Stimulated activated CD8-positive, alpha-beta memory T cell treated with anti-CD3 and anti-CD28 coated beads, Interleukin-15, amount 100 ng/mL, for 4 hours (primary cell): ENCODE results near the gene BDKRB2.
"Not testable (repeated sequence)": the region's sequence is repeated elsewhere in the genome, so short reads cannot be mapped to it uniquely, and the experiment has no call there.

ENCODE experiments used
- DNase-seq, 2 donors: peaks; one replicate each; pipeline ENCODE4 v3.0.0-alpha.2; 2020; ENCODE audit warnings: low read depth in 2 of 2

The BDKRB2 gene

GRCh38 chr14:96224480-96225096 lies 19.9 kb downstream of the BDKRB2 start:
- no peak for DNase-seq

GRCh38 chr14:96225213-96225612 lies 20.6 kb downstream of the BDKRB2 start:
- DNase-seq = no peak

GRCh38 chr14:96225745-96226151 lies 21.1 kb downstream of the BDKRB2 start:
- no peak for DNase-seq

- no peak for DNase-seq
Measured at GRCh38 chr14:96227428-96227827, 22.8 kb downstream of the BDKRB2 start.

- no peak for DNase-seq
Measured at GRCh38 chr14:96229315-96229714, 24.7 kb downstream of the BDKRB2 start.

GRCh38 chr14:96231056-96231455 lies 26.4 kb downstream of the BDKRB2 start:
- no peak for DNase-seq

GRCh38 chr14:96231526-96232130 lies 27.0 kb downstream of the BDKRB2 start:
- no peak for DNase-seq

- DNase-seq = no peak
Measured at GRCh38 chr14:96232506-96232905, 27.9 kb downstream of the BDKRB2 start.

GRCh38 chr14:96233661-96234060 lies 29.0 kb downstream of the BDKRB2 start:
- DNase-seq = no peak

- DNase-seq = no peak
Measured at GRCh38 chr14:96235426-96235825, 30.8 kb downstream of the BDKRB2 start.

GRCh38 chr14:96237641-96238040 lies 33.0 kb downstream of the BDKRB2 start:
- no peak for DNase-seq

GRCh38 chr14:96238676-96239265 lies 34.1 kb downstream of the BDKRB2 start:
- DNase-seq = no peak

- DNase-seq = no peak
Measured at GRCh38 chr14:96239711-96240141, 35.1 kb downstream of the BDKRB2 start.

- DNase-seq = no peak
Measured at GRCh38 chr14:96240641-96241040, 36.0 kb downstream of the BDKRB2 start.

GRCh38 chr14:96242126-96242525 lies 37.5 kb downstream of the BDKRB2 start:
- DNase-seq = no peak

- no peak for DNase-seq
Measured at GRCh38 chr14:96243785-96244184, 39.1 kb downstream of the BDKRB2 start.

- not testable (repeated sequence) for DNase-seq
Measured at GRCh38 chr14:96245074-96245473, 40.4 kb downstream of the BDKRB2 start.

GRCh38 chr14:96245710-96246538 lies 41.3 kb downstream of the BDKRB2 start:
- DNase-seq = no peak

GRCh38 chr14:96246539-96246847 lies 41.9 kb downstream of the BDKRB2 start:
- no peak for DNase-seq

- no peak for DNase-seq
Measured at GRCh38 chr14:96247031-96247430, 42.4 kb downstream of the BDKRB2 start.

GRCh38 chr14:96249029-96249428 lies 44.4 kb downstream of the BDKRB2 start:
- no peak for DNase-seq

- DNase-seq = no peak
Measured at GRCh38 chr14:96250485-96250884, 45.8 kb downstream of the BDKRB2 start.
